ENCODE measurements around the gene RAET1E.
"Not testable (repeated sequence)": the region's sequence is repeated elsewhere in the genome, so short reads cannot be mapped to it uniquely, and the experiment has no call there.

The RAET1E gene

GRCh38 chr6:149921361-149921760 is 23.4 kb upstream of the RAET1E start:
- no peak overlapping the region for H3K4me3 ChIP-seq (ENCODE audit: control insufficient read depth, low read depth, low read length)
- DNase-seq (ENCODE audit: low read depth) = no peak
- TF ChIP-seq CTCF (conservative IDR thresholded peaks at IDR 0.05; ENCODE audit: control insufficient read depth, insufficient read depth, low read depth, low read length) = no peak

- H3K4me3 ChIP-seq (ENCODE audit: control insufficient read depth, low read depth, low read length) = no peak overlapping the region
- no peak for TF ChIP-seq CTCF (conservative IDR thresholded peaks at IDR 0.05; ENCODE audit: control insufficient read depth, insufficient read depth, low read depth, low read length)
- DNase-seq (ENCODE audit: low read depth) = no peak
Observed at GRCh38 chr6:149919834-149920225, 21.9 kb upstream of the RAET1E start.

- DNase-seq (ENCODE audit: low read depth); H3K4me3 ChIP-seq (ENCODE audit: control insufficient read depth, low read depth, low read length): not testable (repeated sequence)
Observed at GRCh38 chr6:149919126-149919833, 21.4 kb upstream of the RAET1E start.

- H3K4me3 ChIP-seq (ENCODE audit: control insufficient read depth, low read depth, low read length) = no peak overlapping the region
- no peak for DNase-seq (ENCODE audit: low read depth)
- no peak for TF ChIP-seq CTCF (conservative IDR thresholded peaks at IDR 0.05; ENCODE audit: control insufficient read depth, insufficient read depth, low read depth, low read length)
Observed at GRCh38 chr6:149918151-149918905, 20.4 kb upstream of the RAET1E start.

GRCh38 chr6:149917679-149918078 is 19.8 kb upstream of the RAET1E start:
- no peak for TF ChIP-seq CTCF (conservative IDR thresholded peaks at IDR 0.05; ENCODE audit: control insufficient read depth, insufficient read depth, low read depth, low read length)
- H3K4me3 ChIP-seq (ENCODE audit: control insufficient read depth, low read depth, low read length) = no peak overlapping the region

GRCh38 chr6:149915970-149916865 is 18.3 kb upstream of the RAET1E start:
- no peak overlapping the region for H3K4me3 ChIP-seq (ENCODE audit: control insufficient read depth, low read depth, low read length)
- no peak for TF ChIP-seq CTCF (conservative IDR thresholded peaks at IDR 0.05; ENCODE audit: control insufficient read depth, insufficient read depth, low read depth, low read length)
- DNase-seq (ENCODE audit: low read depth) = no peak

More at GRCh38 chr6:149917679-149918078, 19.8 kb upstream of the RAET1E start:
- no peak for DNase-seq (ENCODE audit: low read depth)

Data from fibroblast of mammary gland (primary cell).